Stimulated activated CD4-positive, alpha-beta T cell treated with anti-CD3 and anti-CD28 coated beads, TNF-alpha, amount 100 ng/mL, for 1 hour (primary cell): ENCODE results near the gene TUBGCP2.
"Not testable (repeated sequence)": the region's sequence is repeated elsewhere in the genome, so short reads cannot be mapped to it uniquely, and the experiment has no call there.

ENCODE experiments used
- DNase-seq, 3 donors: peaks; one replicate each; pipeline ENCODE4 v3.0.0-alpha.2; 2020; ENCODE audit warnings: low read depth in 3 of 3, low spot score in 1 of 3

TUBGCP2 gene

DNA sequence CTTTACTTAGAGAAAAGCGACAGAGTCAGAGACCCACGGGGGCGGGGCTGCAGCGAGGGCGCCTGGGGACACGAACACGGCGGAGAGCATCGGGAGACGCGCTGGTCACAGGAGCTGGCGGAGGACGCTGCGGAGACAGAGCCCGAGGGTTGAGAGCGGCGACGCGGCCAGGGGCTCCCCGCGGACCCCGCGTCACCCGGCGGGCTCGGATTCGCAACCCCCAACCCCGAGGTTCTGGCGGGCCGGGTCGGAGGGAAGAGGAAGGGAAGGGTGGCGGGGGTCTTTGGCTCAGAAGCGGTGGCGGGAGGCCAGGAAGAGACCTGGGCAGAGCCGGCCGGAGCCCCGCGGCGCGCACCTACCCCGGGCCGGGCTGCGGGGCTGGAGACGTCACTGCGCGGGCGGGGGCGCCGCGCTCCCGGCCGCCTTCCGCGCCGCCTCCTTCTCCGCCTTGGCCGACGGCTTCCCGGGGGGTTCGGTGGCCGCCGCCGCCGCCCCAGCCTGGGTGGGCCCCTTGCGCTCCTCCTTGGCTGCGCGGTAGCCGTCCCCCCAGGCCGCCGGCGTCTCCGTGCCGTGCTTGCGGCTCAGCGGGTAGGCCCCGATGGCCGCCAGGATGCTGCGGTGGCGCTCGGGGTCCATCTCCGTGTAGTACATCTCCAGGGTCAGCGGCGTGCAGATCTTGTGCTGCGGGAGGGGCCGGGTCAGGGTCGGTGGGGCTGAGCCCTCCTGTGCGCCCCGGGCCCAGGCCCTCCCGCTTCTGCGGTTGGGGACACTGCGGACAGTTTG is 17.0 kb upstream of the TUBGCP2 start:
- no peak for DNase-seq

- DNase-seq = no peak
Measured at GRCh38 chr10:133324857-133325260, 16.2 kb upstream of the TUBGCP2 start.

DNA sequence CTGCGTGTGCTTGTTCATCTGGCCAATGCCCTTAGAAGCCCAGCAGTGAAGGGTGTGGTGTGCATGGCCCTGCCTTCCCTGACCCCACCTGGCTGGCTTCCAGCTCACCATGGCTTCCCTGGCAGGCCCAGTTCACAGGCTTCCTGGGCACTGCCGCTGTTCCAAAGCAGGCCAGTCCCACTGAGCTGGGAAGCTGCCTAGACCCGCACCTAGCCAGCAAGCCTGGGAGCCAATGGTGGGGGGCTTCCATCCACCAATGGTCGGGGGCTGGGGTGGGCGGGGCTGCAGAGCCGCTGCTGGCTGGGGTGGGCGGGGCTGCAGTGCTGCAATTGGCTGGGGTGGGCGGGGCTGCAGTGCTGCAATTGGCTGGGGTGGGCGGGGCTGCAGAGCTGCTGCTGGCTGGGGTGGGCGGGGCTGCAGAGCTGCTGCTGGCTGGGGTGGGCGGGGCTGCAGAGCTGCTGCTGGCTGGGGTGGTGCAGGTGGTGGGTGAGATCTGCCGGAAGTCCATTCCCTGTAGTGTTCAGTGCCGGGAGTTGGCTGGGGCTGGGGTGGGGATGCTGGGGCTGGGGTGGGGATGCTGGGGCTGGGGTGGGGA is 15.6 kb upstream of the TUBGCP2 start:
- peak in 1 of 3 donors; percentile 35 for DNase-seq

DNA sequence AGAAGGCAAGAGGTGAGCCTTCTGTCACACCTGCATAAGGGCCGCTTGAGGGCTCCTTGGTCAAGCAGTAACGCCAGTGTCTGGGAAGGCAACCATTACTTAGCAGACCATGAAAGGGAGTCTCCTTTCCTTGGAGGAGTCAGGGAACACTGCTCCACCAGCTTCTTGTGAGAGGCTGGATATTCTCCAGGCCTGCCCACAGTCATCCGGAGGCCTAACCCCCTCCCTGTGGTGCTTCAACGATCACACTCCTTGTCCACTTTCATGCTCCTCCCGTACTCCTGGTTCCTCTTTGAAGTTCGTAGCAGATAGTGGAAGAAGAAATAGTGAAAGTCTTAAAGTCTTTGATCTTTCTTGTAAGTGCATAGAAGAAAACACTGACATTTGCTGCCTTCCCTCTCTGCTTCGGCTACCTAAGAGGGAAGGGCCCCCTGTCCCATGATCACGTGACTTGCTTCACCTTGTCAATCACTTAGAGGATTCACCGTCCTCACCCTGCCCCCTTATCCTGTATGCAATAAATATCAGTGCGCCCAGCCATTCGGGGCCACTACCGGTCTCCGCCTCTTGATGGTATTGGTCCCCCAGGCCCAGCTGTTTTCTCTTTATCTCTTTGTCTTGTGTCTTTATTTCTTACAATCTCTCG is 13.5 kb upstream of the TUBGCP2 start:
- DNase-seq = not testable (repeated sequence)

DNA sequence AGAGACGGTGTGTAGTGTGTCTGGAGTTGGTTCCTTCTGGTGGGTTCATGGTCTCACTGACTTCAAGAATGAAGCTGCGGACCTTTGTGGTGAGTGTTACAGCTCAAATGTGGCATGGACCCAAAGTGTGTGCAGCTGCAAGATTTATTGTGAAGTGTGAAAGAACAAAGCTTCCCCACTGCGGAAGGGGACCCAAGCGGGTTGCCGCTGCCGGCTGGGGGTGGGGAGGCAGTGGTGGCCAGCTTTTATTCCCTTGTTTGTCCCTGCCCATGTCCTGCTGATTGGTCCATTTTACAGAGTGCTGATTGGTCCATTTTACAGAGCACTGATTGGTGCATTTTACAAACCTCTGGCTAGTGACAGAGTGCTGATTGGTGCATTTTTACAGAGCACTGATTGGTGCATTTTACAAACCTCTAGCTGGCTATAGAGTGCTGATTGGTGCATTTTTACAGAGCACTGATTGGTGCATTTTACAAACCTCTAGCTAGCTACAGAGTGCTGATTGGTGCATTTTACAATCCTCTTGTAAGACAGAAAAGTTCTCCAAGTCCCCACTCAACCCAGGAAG is 12.3 kb upstream of the TUBGCP2 start:
- not testable (repeated sequence) for DNase-seq

DNA sequence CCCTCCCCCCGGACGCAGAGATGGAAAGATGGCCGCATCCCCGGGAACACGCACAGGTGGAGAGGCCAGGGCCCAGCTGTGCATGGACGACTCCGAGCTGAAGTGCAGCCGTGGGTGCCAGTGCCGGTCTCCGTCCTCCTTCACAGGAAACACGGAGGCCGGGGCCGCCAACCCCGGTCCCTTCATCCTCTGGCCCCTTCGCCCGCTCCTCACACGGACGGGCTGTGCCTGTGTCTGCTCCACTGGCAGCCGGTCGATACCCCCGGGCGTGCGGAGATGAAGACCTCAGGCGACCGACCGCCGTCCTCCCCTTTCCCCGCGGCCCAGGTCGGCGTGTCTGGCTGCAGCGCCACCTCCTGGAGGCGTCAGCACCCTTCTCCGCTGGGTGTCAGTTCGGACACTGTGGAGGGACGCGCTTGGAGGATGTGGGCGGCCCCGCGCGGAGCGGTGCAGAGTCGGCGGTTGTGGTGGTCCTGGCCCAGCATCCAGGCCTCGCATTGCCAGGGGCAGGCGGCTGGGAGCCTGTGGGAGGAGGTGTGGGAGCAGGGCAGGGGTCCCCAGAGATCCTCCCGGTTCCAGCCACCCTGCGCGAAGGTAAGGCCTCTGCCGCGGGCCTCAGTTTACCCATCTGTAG is 9.9 kb upstream of the TUBGCP2 start:
- peak; percentile 35 to 59 (median 47) for DNase-seq

- DNase-seq = no peak
Measured at GRCh38 chr10:133316732-133317131, 8.1 kb upstream of the TUBGCP2 start.

DNA sequence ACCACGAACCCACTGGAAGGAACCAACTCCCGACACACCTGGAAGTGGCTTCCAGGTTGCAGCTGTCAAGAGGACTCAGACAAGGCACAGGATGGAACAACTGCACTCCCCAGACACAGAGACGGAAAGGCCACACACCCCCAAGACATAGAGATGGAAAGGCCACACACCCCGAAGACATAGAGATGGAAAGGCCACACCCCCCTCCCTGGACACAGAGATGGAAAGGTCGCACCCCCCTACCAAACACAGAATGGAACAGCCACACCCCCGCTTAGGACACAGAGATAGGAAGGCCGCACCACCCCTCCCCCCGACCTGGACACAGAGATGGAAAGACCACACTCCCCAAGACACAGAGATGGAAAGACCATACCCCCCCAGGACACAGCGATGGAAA is 7.6 kb upstream of the TUBGCP2 start:
- DNase-seq = no peak

DNA sequence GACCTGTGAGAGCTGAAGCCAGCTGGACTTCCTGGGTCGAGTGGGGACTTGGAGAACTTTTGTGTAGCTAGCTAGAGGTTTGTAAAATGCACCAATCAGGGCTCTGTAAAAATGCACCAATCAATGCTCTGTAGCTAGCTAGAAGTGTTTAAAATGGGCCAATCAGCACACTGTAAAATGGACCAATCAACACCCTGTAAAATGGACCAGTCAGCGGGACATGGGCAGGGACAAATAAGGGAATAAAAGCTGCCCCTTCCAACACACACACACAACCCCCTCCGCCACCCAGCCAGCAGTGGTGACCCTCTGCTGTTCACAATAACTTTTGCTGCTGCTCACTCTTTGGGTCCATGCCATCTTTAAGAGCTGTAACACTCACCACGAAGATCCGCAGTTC is 7.2 kb upstream of the TUBGCP2 start:
- no peak for DNase-seq

GRCh38 chr10:133314911-133315310 is 6.2 kb upstream of the TUBGCP2 start:
- no peak for DNase-seq

DNA sequence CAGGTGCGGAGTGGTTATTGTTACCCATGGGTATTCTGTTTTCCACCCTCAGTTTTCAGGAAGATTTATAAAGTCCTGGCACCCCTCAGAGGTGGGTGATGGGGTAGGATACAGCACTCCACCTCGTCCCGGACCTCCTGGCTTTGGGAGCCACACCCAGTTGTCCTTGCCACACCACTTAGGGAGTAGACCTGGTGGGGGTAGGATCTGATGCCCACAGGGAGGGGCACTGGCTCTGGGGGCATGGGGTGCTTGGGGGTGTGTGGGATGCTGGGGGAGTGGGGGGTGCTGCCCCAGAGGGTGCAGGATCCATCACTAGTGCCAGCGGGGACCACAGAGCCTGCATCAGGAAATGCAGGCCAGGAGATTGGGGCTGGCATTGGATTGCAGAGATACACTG is 4.5 kb upstream of the TUBGCP2 start:
- no peak for DNase-seq

- no peak for DNase-seq
Measured at GRCh38 chr10:133312769-133313145, 4.1 kb upstream of the TUBGCP2 start.

GRCh38 chr10:133312016-133312768 is 3.5 kb upstream of the TUBGCP2 start:
- no peak for DNase-seq

DNA sequence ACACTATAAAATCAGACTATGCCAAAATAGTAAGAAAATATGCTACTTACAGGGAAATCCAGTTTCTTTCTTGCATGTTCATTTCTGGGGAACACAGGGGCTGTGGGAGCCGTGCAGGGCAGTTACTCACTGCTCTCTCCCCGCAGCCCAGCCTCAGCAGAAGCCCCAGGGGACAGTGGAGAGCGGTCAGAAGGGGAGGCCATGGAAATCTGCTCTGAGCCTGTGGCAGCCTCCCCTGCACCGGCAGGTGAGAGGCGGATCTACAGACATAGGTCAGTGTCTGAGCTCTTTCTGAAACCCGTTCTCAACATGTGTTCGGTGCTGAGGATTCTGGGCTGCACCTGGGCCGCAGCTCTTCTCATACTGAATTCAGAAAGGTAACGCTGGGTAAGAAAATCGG is 2.9 kb upstream of the TUBGCP2 start:
- DNase-seq = no peak

DNA sequence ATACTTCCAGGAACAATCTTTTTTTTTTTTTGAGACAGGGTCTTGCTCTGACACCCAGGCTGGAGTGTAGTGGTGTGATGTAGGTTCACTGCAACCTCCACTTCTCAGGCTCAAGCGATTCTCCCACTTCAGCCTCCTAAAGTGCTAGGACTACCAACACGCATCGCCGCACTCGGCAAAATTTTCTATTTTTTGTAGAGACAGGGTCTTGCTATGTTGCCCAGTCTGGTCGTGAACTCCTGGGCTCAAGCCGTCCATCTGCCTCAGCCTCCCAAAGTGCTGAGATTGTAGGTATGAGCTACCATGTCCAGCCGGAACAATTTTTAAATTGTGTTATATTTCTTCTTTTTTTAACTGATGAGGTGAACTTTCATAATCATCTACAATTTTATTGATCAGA is 2.1 kb upstream of the TUBGCP2 start:
- DNase-seq = no peak

- no peak for DNase-seq
Measured at GRCh38 chr10:133310399-133310755, 1.7 kb upstream of the TUBGCP2 start.

DNA sequence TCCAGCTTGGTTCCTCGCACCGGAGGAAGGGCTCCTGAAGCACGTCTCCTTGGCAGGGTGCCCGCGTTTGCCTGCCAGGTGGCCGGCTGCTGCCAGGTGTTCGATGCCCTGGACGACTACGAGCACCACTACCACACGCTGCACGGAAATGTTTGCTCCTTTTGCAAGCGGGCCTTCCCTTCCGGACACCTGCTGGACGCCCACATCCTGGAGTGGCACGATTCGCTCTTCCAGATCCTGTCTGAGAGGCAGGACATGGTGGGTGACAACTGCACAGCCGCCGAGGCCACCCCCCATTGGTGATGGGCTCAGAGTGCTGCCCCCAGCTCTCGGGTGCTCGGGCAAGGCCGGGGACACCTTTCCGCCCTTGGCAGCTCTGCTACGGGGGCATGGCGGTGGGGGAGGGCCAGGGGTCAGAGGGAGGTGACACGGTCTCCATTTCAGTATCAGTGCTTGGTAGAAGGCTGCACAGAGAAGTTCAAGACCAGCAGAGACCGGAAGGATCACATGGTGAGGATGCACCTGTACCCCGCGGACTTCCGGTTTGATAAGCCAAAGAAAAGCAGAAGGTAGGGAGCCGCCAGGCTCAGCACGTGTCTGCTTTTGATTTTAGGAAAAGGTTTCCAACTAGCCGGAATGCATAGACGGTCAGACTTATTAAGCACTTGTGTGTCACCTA is 1.2 kb upstream of the TUBGCP2 start:
- no peak for DNase-seq

DNA sequence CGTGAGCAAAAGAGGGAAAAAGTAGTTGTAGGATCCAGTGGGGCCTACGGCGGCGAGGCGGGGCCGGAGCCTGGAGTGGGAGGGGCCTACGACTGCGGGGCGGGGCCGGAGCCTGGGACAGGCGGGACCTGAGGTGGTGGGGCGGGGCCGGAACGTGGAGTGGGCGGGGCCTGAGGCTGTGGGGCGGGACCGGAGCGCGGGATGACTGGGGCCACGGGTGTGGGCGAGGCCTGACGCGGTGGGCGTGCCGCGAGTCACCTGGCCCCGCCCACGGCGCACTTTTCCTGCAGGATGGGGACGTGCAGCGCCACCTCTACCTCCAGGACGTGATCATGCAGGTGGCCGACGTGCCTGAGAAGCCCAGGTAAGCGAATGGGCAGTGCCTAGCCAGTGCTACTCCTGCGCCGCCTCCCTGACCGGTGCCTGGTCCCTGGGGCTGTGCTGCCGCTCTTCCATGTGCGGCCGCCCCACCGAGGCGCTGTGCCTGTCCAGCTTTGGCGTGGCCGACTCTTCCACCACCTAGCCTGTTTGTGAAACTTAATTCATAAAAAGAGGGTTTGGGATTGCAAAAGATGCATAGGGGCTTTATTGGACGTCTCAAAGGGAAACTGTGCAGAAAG is 538 bp upstream of the TUBGCP2 start:
- peak; percentile 88 to 95 (median 90) for DNase-seq

- DNase-seq = peak; percentile 62 to 72 (median 65)
Measured at GRCh38 chr10:133307776-133308420, 774 bp downstream of the TUBGCP2 start.
